Neural cell (in vitro differentiated cells): Measurements from ENCODE around the gene CRTAC1. TPM values are rescaled to one million over a fixed set of nuclear protein-coding genes. Genes with fewer than 3 reads are reported as not detected.

ENCODE experiments used
- H2AFZ ChIP-seq: fragments of 200-600, 300-800 bp; sonication (generic), shearing (Covaris generic); 2 replicates; pipeline ENCODE4 v1.6.0; 2014; ENCODE audit warnings: low read depth, mild to moderate bottlenecking, antibody characterized with exemption, low read length, moderate library complexity
- H3F3A ChIP-seq: fragments of 200-600 bp; shearing (Covaris generic); 2 replicates; pipeline ENCODE4 v1.6.1; 2016; ENCODE audit warnings: mild to moderate bottlenecking, moderate library complexity, mixed read lengths, antibody characterized with exemption, low read length; ENCODE audit not compliant: insufficient read depth, poor library complexity, severe bottlenecking
- H3K27ac ChIP-seq: fragments of 200-600, 300-800 bp; sonication (generic), shearing (Covaris generic); 2 replicates; pipeline ENCODE4 v1.5.1; 2014; ENCODE audit warnings: mild to moderate bottlenecking, low read length, moderate library complexity
- H3K27me3 ChIP-seq: fragments of 300-800, 200-600 bp; sonication (generic), shearing (Covaris generic); 2 replicates; pipeline ENCODE4 v1.6.0; 2014; ENCODE audit warnings: mild to moderate bottlenecking, low read depth, low read length, moderate library complexity; ENCODE audit not compliant: insufficient read depth
- H3K36me3 ChIP-seq: fragments of 300-800, 200-600 bp; sonication (generic), shearing (Covaris generic); 2 replicates; pipeline ENCODE4 v1.5.1; 2014; ENCODE audit warnings: mild to moderate bottlenecking, antibody characterized with exemption, low read length, moderate library complexity; ENCODE audit not compliant: insufficient read depth
- H3K4me2 ChIP-seq: fragments of 300-800, 200-600 bp; sonication (generic), shearing (Covaris generic); 2 replicates; pipeline ENCODE4 v1.6.0; 2014; ENCODE audit warnings: mild to moderate bottlenecking, low read length
- H3K4me3 ChIP-seq: fragments of 300-800, 200-600 bp; sonication (generic), shearing (Covaris generic); 2 replicates; pipeline ENCODE4 v1.5.1; 2014; ENCODE audit warnings: mild to moderate bottlenecking, low read length, moderate library complexity
- H3K79me2 ChIP-seq: fragments of 200-600 bp; shearing (Covaris generic); replicated peaks from 2 replicates; pipeline ENCODE4 v1.6.0; 2014; ENCODE audit warnings: mild to moderate bottlenecking, low read length, moderate library complexity; ENCODE audit not compliant: insufficient read depth
- H3K9ac ChIP-seq: fragments of 300-800, 200-600 bp; sonication (generic), shearing (Covaris generic); 2 replicates; pipeline ENCODE4 v1.6.1; 2016; ENCODE audit warnings: mild to moderate bottlenecking, low read length, mixed read lengths
- H3K9me2 ChIP-seq: fragments of 200-600 bp; shearing (Covaris generic); 2 replicates; pipeline ENCODE4 v1.6.1; 2016; ENCODE audit warnings: mild to moderate bottlenecking, low read length, mixed read lengths; ENCODE audit not compliant: insufficient read depth
- H3K9me3 ChIP-seq: fragments of 200-600, 300-800 bp; sonication (generic), shearing (Covaris generic); 2 replicates; pipeline ENCODE4 v1.6.1; 2016; ENCODE audit warnings: mild to moderate bottlenecking, mixed run types, low read length, moderate library complexity, mixed read lengths
- H4K20me1 ChIP-seq: fragments of 200-600 bp; shearing (Covaris generic); 2 replicates; pipeline ENCODE4 v1.6.1; 2016; ENCODE audit warnings: mild to moderate bottlenecking, mixed run types; ENCODE audit not compliant: insufficient read depth
- EP300 ChIP-seq: fragments of 450-650 bp; conservative IDR thresholded peaks from 2 replicates; pipeline ENCODE4 v1.6.1; 2014; ENCODE audit warnings: antibody characterized with exemption, mild to moderate bottlenecking, moderate library complexity; ENCODE audit not compliant: poor library complexity, severe bottlenecking
- EZH2 ChIP-seq: fragments of 200-600, 300-800 bp; shearing (Covaris generic), sonication (generic); IDR thresholded peaks from 2 replicates; pipeline ENCODE4 v1.6.1; 2014; ENCODE audit warnings: antibody characterized with exemption, low read length, borderline replicate concordance, mild to moderate bottlenecking; ENCODE audit not compliant: insufficient read depth, poor library complexity, severe bottlenecking
- MXI1 ChIP-seq: fragments of 450-650 bp; conservative IDR thresholded peaks from 2 replicates; pipeline ENCODE4 v1.6.1; 2014; ENCODE audit warnings: antibody characterized with exemption, mild to moderate bottlenecking; ENCODE audit not compliant: poor library complexity, severe bottlenecking
- POLR2AphosphoS5 ChIP-seq: IDR thresholded peaks from 2 replicates; pipeline ENCODE4 v1.6.1; 2012
- RAD21 ChIP-seq: fragments of 450-650 bp; conservative IDR thresholded peaks from 2 replicates; pipeline ENCODE4 v1.6.1; 2014; ENCODE audit warnings: antibody characterized with exemption, mild to moderate bottlenecking, moderate library complexity
- SMC3 ChIP-seq: fragments of 450-650 bp; conservative IDR thresholded peaks from 2 replicates; pipeline ENCODE4 v1.6.1; 2014; ENCODE audit warnings: antibody characterized with exemption, mild to moderate bottlenecking, moderate library complexity; ENCODE audit not compliant: poor library complexity
- TAF1 ChIP-seq: IDR thresholded peaks from 2 replicates; pipeline ENCODE4 v1.6.1; 2012; ENCODE audit warnings: low read depth
- polyA plus RNA-seq: library from polyadenylated mRNA; depleted of rRNA; stranded (reverse); fragments of >200 nt; gene quantifications from 2 replicates; pipeline ENCODE4 v1.2.3, GENCODE V29; 2014
- TF ChIP-seq, protein P1 (sequence below): IDR thresholded peaks from 2 replicates; pipeline ENCODE4 v1.6.1; 2012; ENCODE audit warnings: borderline replicate concordance
- TF ChIP-seq, protein P2 (sequence below): fragments of 450-650 bp; IDR thresholded peaks from 2 replicates; pipeline ENCODE4 v1.5.1; 2014; ENCODE audit warnings: antibody characterized with exemption, mild to moderate bottlenecking, moderate library complexity; ENCODE audit not compliant: poor library complexity, severe bottlenecking

Gene CRTAC1
- polyA plus RNA-seq, 1 donor from 2014 or later, result 1.1 TPM

- Histone ChIP-seq H2AFZ (no peak overlapping the region), H3K4me3 (no peak overlapping the region), H3K27ac (no peak overlapping the region), H3K9me2 (no peaks in the 10 kb centered on the region), H3K4me2 (no peak overlapping the region), H3F3A (no peaks in the 10 kb centered on the region), H3K9ac (no peak overlapping the region), H4K20me1 (no peaks in the 10 kb centered on the region), H3K36me3 (no peaks in the 10 kb centered on the region), H3K79me2 (no peaks in the 10 kb centered on the region), H3K9me3 (no peaks in the 10 kb centered on the region), H3K27me3 (no peaks in the 10 kb centered on the region)
- TF ChIP-seq EZH2, result no peak
- TF ChIP-seq SMC3, result no peak
- no peak for TF ChIP-seq RAD21
Measured at GRCh38 chr10:98013122-98013521, 17.3 kb downstream of the CRTAC1 start.

DNA sequence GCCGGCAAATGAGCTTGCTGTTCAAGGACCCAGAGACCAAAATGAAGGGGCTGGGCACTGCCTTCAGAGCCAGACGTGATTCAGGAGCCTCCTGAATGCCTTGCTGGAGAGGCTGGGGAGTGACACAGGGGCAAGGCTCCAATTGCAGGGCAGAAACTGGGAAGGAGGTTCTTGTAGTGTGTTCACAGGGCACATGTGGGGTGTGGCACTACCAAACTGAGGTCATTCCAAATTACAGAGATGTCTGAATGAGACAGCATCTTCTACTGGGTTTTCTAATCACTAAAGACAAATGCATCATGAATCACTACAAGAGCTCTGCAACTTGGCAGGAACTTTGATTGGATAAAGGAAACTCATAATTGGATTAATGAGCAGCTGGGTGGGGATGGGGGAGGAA lies 17.8 kb downstream of the CRTAC1 start:
- no peaks in the 10 kb centered on the region for H3K27me3 ChIP-seq
- no peak for TF ChIP-seq TAF1
- H2AFZ ChIP-seq, result no peak overlapping the region
- no peaks in the 10 kb centered on the region for H3K79me2 ChIP-seq
- no peaks in the 10 kb centered on the region for H3K36me3 ChIP-seq
- H3F3A ChIP-seq, result no peaks in the 10 kb centered on the region
- no peaks in the 10 kb centered on the region for H3K9me3 ChIP-seq
- no peaks in the 10 kb centered on the region for H4K20me1 ChIP-seq
- H3K4me2 ChIP-seq, result no peak overlapping the region
- no peak overlapping the region for H3K27ac ChIP-seq
- H3K4me3 ChIP-seq, result no peak overlapping the region
- no peak overlapping the region for H3K9ac ChIP-seq
- H3K9me2 ChIP-seq, result no peaks in the 10 kb centered on the region

DNA sequence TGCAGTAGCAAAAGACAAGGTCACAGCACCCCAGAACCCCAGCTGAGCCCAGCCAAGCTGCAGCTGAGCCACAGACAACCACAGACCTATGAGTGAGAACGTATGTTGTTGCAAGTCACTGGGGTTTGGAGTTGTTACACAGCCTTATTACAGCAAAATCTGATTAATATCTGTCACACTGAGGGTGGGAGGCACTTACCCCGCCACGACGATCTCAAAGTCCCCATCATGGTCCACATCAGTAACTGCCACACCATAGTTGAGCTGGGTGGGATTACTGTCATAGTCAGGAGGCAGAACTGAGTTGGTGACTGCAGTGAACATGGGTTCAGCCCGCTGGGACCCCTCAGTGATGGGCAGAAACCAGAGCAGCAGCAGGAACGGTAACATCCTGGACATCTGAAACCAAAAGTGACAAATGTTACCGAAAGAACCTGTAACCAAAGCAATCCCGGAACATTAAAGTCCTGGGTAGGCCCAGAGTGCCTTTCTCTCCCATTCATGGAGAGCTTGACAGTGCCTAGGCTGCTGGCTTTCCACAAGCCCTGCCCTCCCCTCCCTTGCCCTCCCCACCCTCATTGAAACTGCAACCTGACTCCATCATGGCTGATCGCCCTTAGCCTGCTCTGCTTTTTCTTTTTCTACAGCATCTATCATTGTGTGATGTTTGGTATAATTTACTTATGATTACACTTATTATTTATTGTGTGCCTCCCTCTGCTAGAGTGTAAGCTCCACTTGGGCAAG lies 19.3 kb downstream of the CRTAC1 start:
- no peak overlapping the region for H3K9ac ChIP-seq

GRCh38 chr10:98006266-98006665 lies 24.2 kb downstream of the CRTAC1 start:
- Histone ChIP-seq H2AFZ (no peak overlapping the region), H3K4me2 (no peak overlapping the region), H3K27me3 (no peaks in the 10 kb centered on the region), H3K9ac (no peak overlapping the region), H3K9me2 (no peaks in the 10 kb centered on the region), H3K9me3 (no peaks in the 10 kb centered on the region), H3K27ac (no peak overlapping the region), H3K79me2 (no peaks in the 10 kb centered on the region), H3K36me3 (no peaks in the 10 kb centered on the region), H4K20me1 (no peaks in the 10 kb centered on the region), H3K4me3 (no peak overlapping the region), H3F3A (no peaks in the 10 kb centered on the region)
- TF ChIP-seq, protein P1, sequence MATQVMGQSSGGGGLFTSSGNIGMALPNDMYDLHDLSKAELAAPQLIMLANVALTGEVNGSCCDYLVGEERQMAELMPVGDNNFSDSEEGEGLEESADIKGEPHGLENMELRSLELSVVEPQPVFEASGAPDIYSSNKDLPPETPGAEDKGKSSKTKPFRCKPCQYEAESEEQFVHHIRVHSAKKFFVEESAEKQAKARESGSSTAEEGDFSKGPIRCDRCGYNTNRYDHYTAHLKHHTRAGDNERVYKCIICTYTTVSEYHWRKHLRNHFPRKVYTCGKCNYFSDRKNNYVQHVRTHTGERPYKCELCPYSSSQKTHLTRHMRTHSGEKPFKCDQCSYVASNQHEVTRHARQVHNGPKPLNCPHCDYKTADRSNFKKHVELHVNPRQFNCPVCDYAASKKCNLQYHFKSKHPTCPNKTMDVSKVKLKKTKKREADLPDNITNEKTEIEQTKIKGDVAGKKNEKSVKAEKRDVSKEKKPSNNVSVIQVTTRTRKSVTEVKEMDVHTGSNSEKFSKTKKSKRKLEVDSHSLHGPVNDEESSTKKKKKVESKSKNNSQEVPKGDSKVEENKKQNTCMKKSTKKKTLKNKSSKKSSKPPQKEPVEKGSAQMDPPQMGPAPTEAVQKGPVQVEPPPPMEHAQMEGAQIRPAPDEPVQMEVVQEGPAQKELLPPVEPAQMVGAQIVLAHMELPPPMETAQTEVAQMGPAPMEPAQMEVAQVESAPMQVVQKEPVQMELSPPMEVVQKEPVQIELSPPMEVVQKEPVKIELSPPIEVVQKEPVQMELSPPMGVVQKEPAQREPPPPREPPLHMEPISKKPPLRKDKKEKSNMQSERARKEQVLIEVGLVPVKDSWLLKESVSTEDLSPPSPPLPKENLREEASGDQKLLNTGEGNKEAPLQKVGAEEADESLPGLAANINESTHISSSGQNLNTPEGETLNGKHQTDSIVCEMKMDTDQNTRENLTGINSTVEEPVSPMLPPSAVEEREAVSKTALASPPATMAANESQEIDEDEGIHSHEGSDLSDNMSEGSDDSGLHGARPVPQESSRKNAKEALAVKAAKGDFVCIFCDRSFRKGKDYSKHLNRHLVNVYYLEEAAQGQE, result no peak
- no peak for TF ChIP-seq TAF1
- TF ChIP-seq, protein P2, sequence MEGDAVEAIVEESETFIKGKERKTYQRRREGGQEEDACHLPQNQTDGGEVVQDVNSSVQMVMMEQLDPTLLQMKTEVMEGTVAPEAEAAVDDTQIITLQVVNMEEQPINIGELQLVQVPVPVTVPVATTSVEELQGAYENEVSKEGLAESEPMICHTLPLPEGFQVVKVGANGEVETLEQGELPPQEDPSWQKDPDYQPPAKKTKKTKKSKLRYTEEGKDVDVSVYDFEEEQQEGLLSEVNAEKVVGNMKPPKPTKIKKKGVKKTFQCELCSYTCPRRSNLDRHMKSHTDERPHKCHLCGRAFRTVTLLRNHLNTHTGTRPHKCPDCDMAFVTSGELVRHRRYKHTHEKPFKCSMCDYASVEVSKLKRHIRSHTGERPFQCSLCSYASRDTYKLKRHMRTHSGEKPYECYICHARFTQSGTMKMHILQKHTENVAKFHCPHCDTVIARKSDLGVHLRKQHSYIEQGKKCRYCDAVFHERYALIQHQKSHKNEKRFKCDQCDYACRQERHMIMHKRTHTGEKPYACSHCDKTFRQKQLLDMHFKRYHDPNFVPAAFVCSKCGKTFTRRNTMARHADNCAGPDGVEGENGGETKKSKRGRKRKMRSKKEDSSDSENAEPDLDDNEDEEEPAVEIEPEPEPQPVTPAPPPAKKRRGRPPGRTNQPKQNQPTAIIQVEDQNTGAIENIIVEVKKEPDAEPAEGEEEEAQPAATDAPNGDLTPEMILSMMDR, result no peak
- TF ChIP-seq POLR2AphosphoS5, result no peak
- TF ChIP-seq SMC3, result no peak
- TF ChIP-seq MXI1, result no peak
- no peak for TF ChIP-seq RAD21
- no peak for TF ChIP-seq EZH2
- TF ChIP-seq EP300, result no peak

More for the DNA sequence above, 19.3 kb downstream of the CRTAC1 start:
- TF ChIP-seq EZH2, result no peak
- H3K9me3 ChIP-seq, result no peaks in the 10 kb centered on the region
- no peak overlapping the region for H3K4me3 ChIP-seq
- no peaks in the 10 kb centered on the region for H3K36me3 ChIP-seq
- no peak overlapping the region for H3K27ac ChIP-seq
- no peaks in the 10 kb centered on the region for H3K79me2 ChIP-seq
- no peaks in the 10 kb centered on the region for H4K20me1 ChIP-seq
- no peaks in the 10 kb centered on the region for H3F3A ChIP-seq
- no peak overlapping the region for H2AFZ ChIP-seq
- H3K9me2 ChIP-seq, result no peaks in the 10 kb centered on the region
- H3K4me2 ChIP-seq, result no peak overlapping the region
- H3K27me3 ChIP-seq, result no peaks in the 10 kb centered on the region
